Amniotic epithelial cell (primary cell): Measurements from ENCODE around the gene HPCAL1.

Experiments
- DNase-seq: peaks from one replicate; pipeline ENCODE4 v3.0.0-alpha.2; 2010; ENCODE audit warnings: low read depth

HPCAL1 gene

GRCh38 chr2:10269711-10270610, 32.7 kb upstream of the HPCAL1 start:
- no peak for DNase-seq

GRCh38 chr2:10271509-10271908, 31.2 kb upstream of the HPCAL1 start:
- no peak for DNase-seq

- no peak for DNase-seq
Measured at GRCh38 chr2:10271946-10272345, 30.8 kb upstream of the HPCAL1 start.

GRCh38 chr2:10272464-10272863, 30.2 kb upstream of the HPCAL1 start:
- DNase-seq, result no peak

GRCh38 chr2:10273215-10274175, 29.2 kb upstream of the HPCAL1 start:
- no peak for DNase-seq

- DNase-seq, result no peak
Measured at GRCh38 chr2:10274376-10274775, 28.3 kb upstream of the HPCAL1 start.

- DNase-seq, result no peak
Measured at GRCh38 chr2:10274983-10275802, 27.5 kb upstream of the HPCAL1 start.

- DNase-seq, result no peak
Measured at GRCh38 chr2:10276481-10277292, 26.0 kb upstream of the HPCAL1 start.

GRCh38 chr2:10277293-10278028, 25.2 kb upstream of the HPCAL1 start:
- no peak for DNase-seq

- peak; percentile 26 for DNase-seq
Measured at GRCh38 chr2:10278029-10278762, 24.5 kb upstream of the HPCAL1 start.

GRCh38 chr2:10278763-10279471, 23.8 kb upstream of the HPCAL1 start:
- DNase-seq, result no peak

GRCh38 chr2:10279472-10279870, 23.2 kb upstream of the HPCAL1 start:
- no peak for DNase-seq

GRCh38 chr2:10279946-10280463, 22.7 kb upstream of the HPCAL1 start:
- DNase-seq, result no peak

GRCh38 chr2:10281891-10282290, 20.8 kb upstream of the HPCAL1 start:
- DNase-seq, result no peak

- no peak for DNase-seq
Measured at GRCh38 chr2:10282611-10283105, 20.0 kb upstream of the HPCAL1 start.

- peak; percentile 37 for DNase-seq
Measured at GRCh38 chr2:10283106-10284062, 19.3 kb upstream of the HPCAL1 start.
